DMS153 (cell line): ENCODE measurements around the gene ACBD3.

Source experiments
- DNase-seq: peaks from one replicate; lab custom pipeline; 2025; lab: John Stamatoyannopoulos, UW

ACBD3 gene

GRCh38 chr1:226134170-226135058 is 52.1 kb downstream of the ACBD3 start:
- DNase-seq = no peak

GRCh38 chr1:226133504-226134123 is 52.9 kb downstream of the ACBD3 start:
- DNase-seq = no peak

GRCh38 chr1:226132728-226133503 is 53.6 kb downstream of the ACBD3 start:
- peak; percentile 22 for DNase-seq

GRCh38 chr1:226131639-226132038 is 54.9 kb downstream of the ACBD3 start:
- DNase-seq = no peak

GRCh38 chr1:226129230-226129629 is 57.3 kb downstream of the ACBD3 start:
- no peak for DNase-seq

- DNase-seq = no peak
These were observed 58.0 kb downstream of the ACBD3 start for GRCh38 chr1:226128487-226129075.

- DNase-seq = no peak
These were observed 59.5 kb downstream of the ACBD3 start for GRCh38 chr1:226126824-226127569.

- DNase-seq = no peak
These were observed 60.7 kb downstream of the ACBD3 start for GRCh38 chr1:226125831-226126230.

- peak; percentile 83 for DNase-seq
These were observed 61.4 kb downstream of the ACBD3 start for GRCh38 chr1:226125097-226125630.

- DNase-seq = peak; percentile 35
These were observed 62.7 kb downstream of the ACBD3 start for GRCh38 chr1:226123591-226124471.

- no peak for DNase-seq
These were observed 63.4 kb downstream of the ACBD3 start for GRCh38 chr1:226123212-226123560.

GRCh38 chr1:226121587-226122400 is 64.7 kb downstream of the ACBD3 start:
- DNase-seq = peak; percentile 60

GRCh38 chr1:226121049-226121586 is 65.4 kb downstream of the ACBD3 start:
- no peak for DNase-seq

GRCh38 chr1:226120398-226120797 is 66.1 kb downstream of the ACBD3 start:
- DNase-seq = no peak

GRCh38 chr1:226119169-226119568 is 67.4 kb downstream of the ACBD3 start:
- no peak for DNase-seq

GRCh38 chr1:226118357-226118756 is 68.2 kb downstream of the ACBD3 start:
- no peak for DNase-seq

GRCh38 chr1:226117330-226117729 is 69.2 kb downstream of the ACBD3 start:
- DNase-seq = no peak

- DNase-seq = no peak
These were observed 69.9 kb downstream of the ACBD3 start for GRCh38 chr1:226116673-226117072.

- DNase-seq = no peak
These were observed 73.9 kb downstream of the ACBD3 start for GRCh38 chr1:226112626-226113025.
